ENCODE measurements around the gene MSH3.

GRCh38 chr5:80798633-80799032 is 144.2 kb downstream of the MSH3 start:
- no peak for TF ChIP-seq CTCF (conservative IDR thresholded peaks at IDR 0.05; ENCODE audit: low read length)
- TF ChIP-seq EZH2phosphoT487 (IDR thresholded peaks at IDR 0.05; ENCODE audit: borderline replicate concordance): no peak

Measured in Loucy (cell line).